NCI-H524 treated with DMSO at 0.1 percent for 48 hours (cell line): ENCODE results near the gene RGS1.

ENCODE experiments used
- DNase-seq: peaks from one replicate; lab custom pipeline; 2025; lab: John Stamatoyannopoulos, UW

Gene RGS1

DNA sequence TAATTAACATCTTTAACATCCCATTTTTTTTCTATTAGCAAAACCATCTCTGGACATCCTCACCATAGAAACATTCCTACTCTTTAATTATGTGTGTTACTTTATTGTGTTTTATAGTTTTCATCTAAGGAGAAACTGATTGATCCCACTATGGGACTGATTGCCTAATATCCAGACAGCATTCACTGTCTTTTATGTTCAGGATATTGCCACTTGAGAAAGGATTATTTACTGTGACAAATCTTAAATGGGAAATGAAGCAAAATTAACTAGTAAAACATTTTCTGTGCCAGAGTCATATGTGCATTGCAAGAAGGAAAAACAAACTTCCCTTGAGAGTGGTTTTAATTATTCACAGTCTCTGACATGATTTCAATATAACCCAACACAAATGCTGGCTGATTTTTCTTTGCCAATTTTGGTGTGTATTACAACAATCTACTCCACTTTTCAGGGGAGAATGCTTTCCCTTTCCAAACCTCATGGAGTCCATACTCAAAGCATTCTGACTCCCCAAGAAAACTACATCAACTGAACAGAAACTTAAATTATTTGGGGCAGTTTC, 44.6 kb downstream of the RGS1 start:
- DNase-seq: no peak

DNA sequence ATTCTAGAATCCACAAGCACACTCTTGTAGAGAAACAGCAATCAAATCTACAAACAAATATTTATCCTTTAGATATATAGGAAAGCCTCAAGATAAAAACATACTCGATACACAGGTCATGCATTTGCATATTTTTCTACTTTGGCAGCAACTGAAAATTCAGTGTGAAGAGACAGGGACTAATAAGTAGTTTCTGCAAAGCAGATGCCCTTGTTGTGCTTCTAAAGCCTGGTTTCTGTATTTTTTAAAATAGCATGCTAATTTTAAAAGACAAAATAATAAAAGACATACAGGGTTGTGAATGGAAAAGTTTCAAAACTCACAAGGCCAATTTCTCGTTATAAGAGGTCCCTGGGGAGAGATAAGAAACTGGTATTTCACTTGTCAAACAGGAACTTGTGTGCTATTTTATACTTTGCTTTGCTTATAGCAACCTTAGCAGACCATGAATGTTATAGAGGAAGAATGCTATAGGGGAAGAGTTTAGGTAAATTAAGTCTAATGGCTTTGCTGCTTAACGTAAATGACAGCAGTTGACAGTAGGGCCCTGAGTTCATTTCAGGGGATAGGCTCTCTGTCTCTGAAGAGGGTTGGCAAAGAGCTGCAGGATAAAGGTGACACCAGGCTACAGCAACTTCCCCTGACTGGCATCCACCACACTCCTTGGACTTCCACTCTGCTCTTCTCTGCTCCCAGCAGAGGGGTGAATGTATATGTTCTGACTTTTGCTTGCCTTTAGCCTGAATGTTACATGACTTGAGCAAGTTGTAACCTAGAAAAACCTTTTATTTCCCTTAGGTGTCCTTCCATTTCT, 51.0 kb downstream of the RGS1 start:
- no peak for DNase-seq

DNA sequence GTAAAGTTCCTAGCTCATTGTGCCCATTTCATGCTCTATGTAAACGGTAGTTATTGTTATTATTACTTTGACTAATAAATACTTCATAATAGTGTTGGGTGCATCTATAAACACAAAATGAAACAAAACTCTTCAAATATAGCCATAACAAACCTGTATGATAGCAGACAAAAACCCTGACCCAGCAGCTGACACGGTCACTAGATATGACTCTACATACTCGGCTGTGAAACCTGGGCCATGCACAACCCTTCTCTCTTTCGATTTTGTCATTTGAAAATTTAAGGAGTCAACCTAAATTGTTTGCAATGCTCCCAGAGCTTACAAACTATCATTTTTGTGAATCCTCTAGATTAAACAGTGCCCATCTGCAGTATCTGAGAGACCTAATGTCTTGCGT, 52.3 kb downstream of the RGS1 start:
- DNase-seq: no peak

DNA sequence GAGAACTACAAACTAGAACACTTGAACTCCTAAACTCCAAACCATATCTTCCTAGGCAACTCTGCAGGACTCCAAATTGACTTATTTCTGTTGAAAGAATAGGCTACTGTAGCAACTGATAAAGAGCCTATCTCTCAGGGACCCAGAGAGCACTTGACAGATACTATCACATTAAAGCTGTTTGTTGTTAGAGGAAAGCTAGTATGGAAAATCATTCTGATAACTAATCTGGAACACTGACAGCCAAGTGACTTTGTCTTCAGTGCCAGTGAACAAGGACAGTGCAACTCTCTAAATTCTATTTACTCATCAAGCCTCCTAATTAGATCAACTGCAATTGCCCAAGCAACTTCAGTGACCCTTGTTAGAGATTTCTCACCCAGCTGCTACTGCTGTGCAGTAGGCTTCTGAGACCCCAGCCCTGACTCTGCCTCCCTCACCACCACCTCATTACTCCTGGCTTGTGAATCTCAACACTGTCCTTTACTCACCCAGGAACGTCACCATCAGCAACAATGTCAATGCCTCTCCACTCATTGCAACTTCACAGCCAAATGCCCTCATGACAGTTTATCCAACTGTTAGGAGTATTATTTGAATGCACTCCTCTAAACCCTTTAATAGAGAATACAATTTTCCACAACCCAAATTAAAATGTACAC, 53.0 kb downstream of the RGS1 start:
- no peak for DNase-seq

DNA sequence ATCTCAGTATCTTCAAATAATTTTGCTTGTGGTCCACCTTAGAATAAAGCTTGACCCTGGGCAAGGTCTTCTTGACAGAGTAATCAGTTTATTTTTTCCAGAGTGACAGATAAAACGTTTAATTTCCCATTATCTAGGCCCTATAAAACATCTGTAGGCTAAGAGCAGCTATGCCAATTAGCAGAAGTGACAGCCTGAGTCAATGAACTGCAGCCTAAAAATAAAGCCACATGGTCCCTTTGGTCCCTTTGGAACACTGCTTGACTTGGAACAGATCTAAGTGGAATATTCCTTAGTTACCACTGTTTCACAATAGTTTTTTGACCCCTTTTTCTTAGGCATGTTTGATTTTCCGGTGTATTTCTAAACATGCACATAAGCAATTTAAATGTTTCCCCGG, 54.0 kb downstream of the RGS1 start:
- no peak for DNase-seq
